Stomach smooth muscle (tissue), 2 donors: Measurements from ENCODE around the gene IFT172.

Experiments
- H3K27ac ChIP-seq: one replicate; pipeline ENCODE4 v1.7.0; 2013; ENCODE audit warnings: mild to moderate bottlenecking, low read length, inconsistent platforms
- H3K27me3 ChIP-seq, 2 donors: one replicate each; pipeline ENCODE4 v1.7.0; 2013; ENCODE audit warnings: low read length in 2 of 2; ENCODE audit not compliant: insufficient read depth in 2 of 2, control insufficient read depth in 1 of 2
- H3K36me3 ChIP-seq, 2 donors: one replicate each; pipeline ENCODE4 v1.7.0; 2013; ENCODE audit warnings: low read length in 2 of 2; ENCODE audit not compliant: control insufficient read depth in 2 of 2, insufficient read depth in 2 of 2
- H3K4me1 ChIP-seq: one replicate; pipeline ENCODE4 v1.7.0; 2013; ENCODE audit warnings: low read length; ENCODE audit not compliant: control insufficient read depth, insufficient read depth
- H3K4me3 ChIP-seq, 2 donors: one replicate each; pipeline ENCODE4 v1.7.0; 2013; ENCODE audit warnings: low read length in 2 of 2
- H3K9ac ChIP-seq, 2 donors: one replicate each; pipeline ENCODE4 v1.7.0; 2013; ENCODE audit warnings: low read length in 2 of 2, mild to moderate bottlenecking in 1 of 2
- H3K9me3 ChIP-seq, 2 donors: one replicate each; pipeline ENCODE4 v1.7.0; 2013; ENCODE audit warnings: low read length in 2 of 2; ENCODE audit not compliant: control insufficient read depth in 2 of 2
- donor health status: healthy.
- donor health status: Pancreatic carcinoma.

IFT172 gene

GRCh38 chr2:27494284-27494943 lies 4.9 kb upstream of the IFT172 start:
- no peak overlapping the region for H3K27ac ChIP-seq
- H3K27me3 ChIP-seq, result peaks cover 4 to 13% of the 10 kb centered on the region in 2 donors
- H3K9me3 ChIP-seq, result no peaks in the 10 kb centered on the region
- peak overlapping the region; percentile 68 to 77 for H3K4me3 ChIP-seq
- peaks cover 17% of the 10 kb centered on the region for H3K4me1 ChIP-seq
- H3K36me3 ChIP-seq, result peaks cover 0 to 3% of the 10 kb centered on the region in 2 donors
- H3K9ac ChIP-seq, result peak overlapping the region; percentile 55 to 61

- Histone ChIP-seq H3K4me1 (peaks cover 22% of the 10 kb centered on the region), H3K27ac (no peak overlapping the region), H3K9ac (peak overlapping the region in 1 of 2 donors; percentile 61), H3K36me3 (peaks cover 0 to 3% of the 10 kb centered on the region in 2 donors), H3K4me3 (peak overlapping the region in 1 of 2 donors; percentile 77), H3K9me3 (no peaks in the 10 kb centered on the region), H3K27me3 (peaks cover 4 to 11% of the 10 kb centered on the region in 2 donors)
Observed at GRCh38 chr2:27493948-27494283, 4.4 kb upstream of the IFT172 start.

GRCh38 chr2:27492557-27492956 lies 3.0 kb upstream of the IFT172 start:
- H3K9me3 ChIP-seq, result no peaks in the 10 kb centered on the region
- H3K27me3 ChIP-seq, result peaks cover 4 to 8% of the 10 kb centered on the region in 2 donors
- no peak overlapping the region for H3K4me3 ChIP-seq
- H3K27ac ChIP-seq, result no peak overlapping the region
- H3K9ac ChIP-seq, result no peak overlapping the region
- peaks cover 0 to 3% of the 10 kb centered on the region in 2 donors for H3K36me3 ChIP-seq
- peaks cover 23% of the 10 kb centered on the region for H3K4me1 ChIP-seq

- H3K4me3 ChIP-seq, result peak overlapping the region; percentile 88 to 99
- H3K9me3 ChIP-seq, result no peaks in the 10 kb centered on the region
- peaks cover 11 to 13% of the 10 kb centered on the region in 2 donors for H3K36me3 ChIP-seq
- peak overlapping the region; percentile 46 for H3K27ac ChIP-seq
- H3K27me3 ChIP-seq, result no peaks in the 10 kb centered on the region
- peak overlapping the region; percentile 66 to 89 for H3K9ac ChIP-seq
- H3K4me1 ChIP-seq, result peaks cover 15% of the 10 kb centered on the region
Observed at GRCh38 chr2:27489118-27489497, 435 bp downstream of the IFT172 start.

- Histone ChIP-seq H3K9ac (no peak overlapping the region), H3K9me3 (no peaks in the 10 kb centered on the region), H3K4me1 (peaks cover 11% of the 10 kb centered on the region), H3K27ac (no peak overlapping the region), H3K36me3 (peaks cover 30 to 33% of the 10 kb centered on the region in 2 donors), H3K4me3 (no peak overlapping the region), H3K27me3 (no peaks in the 10 kb centered on the region)
Observed at GRCh38 chr2:27485496-27485895, 4.0 kb downstream of the IFT172 start.

- Histone ChIP-seq H3K4me3 (no peak overlapping the region), H3K9me3 (no peaks in the 10 kb centered on the region), H3K9ac (no peak overlapping the region), H3K4me1 (no peaks in the 10 kb centered on the region), H3K27ac (no peak overlapping the region), H3K36me3 (peaks cover 26% of the 10 kb centered on the region in 2 donors), H3K27me3 (no peaks in the 10 kb centered on the region)
Observed at GRCh38 chr2:27471961-27472360, 17.6 kb downstream of the IFT172 start.

- Histone ChIP-seq H3K9ac (no peak overlapping the region), H3K27ac (no peak overlapping the region), H3K36me3 (peaks cover 21 to 33% of the 10 kb centered on the region in 2 donors), H3K9me3 (no peaks in the 10 kb centered on the region), H3K4me1 (no peaks in the 10 kb centered on the region), H3K27me3 (no peaks in the 10 kb centered on the region), H3K4me3 (no peak overlapping the region)
Observed at GRCh38 chr2:27464443-27464842, 25.1 kb downstream of the IFT172 start.

- no peak overlapping the region for H3K4me3 ChIP-seq
- no peaks in the 10 kb centered on the region for H3K27me3 ChIP-seq
- peaks cover 46 to 57% of the 10 kb centered on the region in 2 donors for H3K36me3 ChIP-seq
- no peak overlapping the region for H3K9ac ChIP-seq
- no peaks in the 10 kb centered on the region for H3K9me3 ChIP-seq
- no peaks in the 10 kb centered on the region for H3K4me1 ChIP-seq
- H3K27ac ChIP-seq, result no peak overlapping the region
Observed at GRCh38 chr2:27461118-27461517, 28.4 kb downstream of the IFT172 start.

- Histone ChIP-seq H3K9ac (no peak overlapping the region), H3K4me1 (no peaks in the 10 kb centered on the region), H3K27me3 (no peaks in the 10 kb centered on the region), H3K4me3 (no peak overlapping the region), H3K9me3 (no peaks in the 10 kb centered on the region), H3K36me3 (peaks cover 55 to 66% of the 10 kb centered on the region in 2 donors), H3K27ac (no peak overlapping the region)
Observed at GRCh38 chr2:27453968-27454367, 35.6 kb downstream of the IFT172 start.

GRCh38 chr2:27451095-27451494 lies 38.4 kb downstream of the IFT172 start:
- Histone ChIP-seq H3K4me3 (no peak overlapping the region), H3K27me3 (no peaks in the 10 kb centered on the region), H3K9me3 (no peaks in the 10 kb centered on the region), H3K27ac (no peak overlapping the region), H3K36me3 (peaks cover 48 to 59% of the 10 kb centered on the region in 2 donors), H3K9ac (no peak overlapping the region), H3K4me1 (no peaks in the 10 kb centered on the region)

GRCh38 chr2:27448381-27448780 lies 41.2 kb downstream of the IFT172 start:
- no peaks in the 10 kb centered on the region for H3K4me1 ChIP-seq
- peaks cover 37 to 46% of the 10 kb centered on the region in 2 donors for H3K36me3 ChIP-seq
- H3K4me3 ChIP-seq, result no peak overlapping the region
- H3K9me3 ChIP-seq, result no peaks in the 10 kb centered on the region
- no peak overlapping the region for H3K9ac ChIP-seq
- H3K27me3 ChIP-seq, result no peaks in the 10 kb centered on the region
- no peak overlapping the region for H3K27ac ChIP-seq
